GM21423 (cell line): ENCODE measurements around the gene KRTAP21-2.
"Not testable (repeated sequence)": the region's sequence is repeated elsewhere in the genome, so short reads cannot be mapped to it uniquely, and the experiment has no call there.

Source experiments
- ATAC-seq: cut with Tn5 transposase; IDR thresholded peaks from one replicate; pipeline ENCODE4 v1.9.1; 2021; ENCODE audit warnings: mild to moderate bottlenecking, moderate library complexity; ENCODE audit not compliant: unreplicated experiment

KRTAP21-2 gene

GRCh38 chr21:30747159-30747558, at the start of gene KRTAP21-2:
Gene KRTAP21-2, minus strand, starts transcription at chr21:30747259. Its CDS starts 57 bp downstream, at chr21:30747202.
- ATAC-seq = no peak

GRCh38 chr21:30793581-30794314, 46.7 kb upstream of the KRTAP21-2 start:
- no peak for ATAC-seq

- no peak for ATAC-seq
These were observed 32.2 kb upstream of the KRTAP21-2 start for GRCh38 chr21:30779249-30779648.

- no peak for ATAC-seq
These were observed 22.8 kb upstream of the KRTAP21-2 start for GRCh38 chr21:30769724-30770431.

- ATAC-seq = no peak
These were observed 13.7 kb upstream of the KRTAP21-2 start for GRCh38 chr21:30760776-30761175.

GRCh38 chr21:30758306-30758705, 11.2 kb upstream of the KRTAP21-2 start:
- ATAC-seq = no peak

GRCh38 chr21:30755328-30755727, 8.3 kb upstream of the KRTAP21-2 start, which contains the start of gene KRTAP21-1:
Gene KRTAP21-1, minus strand, starts transcription at chr21:30755428. Its CDS starts 50 bp downstream, at chr21:30755378.
- not testable (repeated sequence) for ATAC-seq

GRCh38 chr21:30740462-30740861, 6.6 kb downstream of the KRTAP21-2 start:
- ATAC-seq = no peak

- no peak for ATAC-seq
These were observed 14.0 kb downstream of the KRTAP21-2 start for GRCh38 chr21:30733026-30733425.

GRCh38 chr21:30726726-30727125, 20.3 kb downstream of the KRTAP21-2 start:
- ATAC-seq = no peak

GRCh38 chr21:30719401-30719800, 27.7 kb downstream of the KRTAP21-2 start:
- ATAC-seq = no peak

GRCh38 chr21:30718239-30718909, 28.7 kb downstream of the KRTAP21-2 start, which contains the start of gene KRTAP21-3:
Gene KRTAP21-3, minus strand, starts transcription at chr21:30718777. Its CDS starts 18 bp downstream, at chr21:30718759.
- no peak for ATAC-seq

GRCh38 chr21:30717105-30717504, 30.0 kb downstream of the KRTAP21-2 start:
- no peak for ATAC-seq

GRCh38 chr21:30714946-30715345, 32.1 kb downstream of the KRTAP21-2 start:
- no peak for ATAC-seq

GRCh38 chr21:30714456-30714855, 32.6 kb downstream of the KRTAP21-2 start:
- ATAC-seq = no peak

- ATAC-seq = no peak
These were observed 33.3 kb downstream of the KRTAP21-2 start for GRCh38 chr21:30713766-30714165.

GRCh38 chr21:30710499-30710898, 36.6 kb downstream of the KRTAP21-2 start:
- no peak for ATAC-seq

GRCh38 chr21:30707409-30707808, 39.6 kb downstream of the KRTAP21-2 start:
- no peak for ATAC-seq
